Thyroid gland (tissue), 4 donors: ENCODE results near the gene TRIM52.

Source experiments
- POLR2A ChIP-seq, 2 donors: fragments of 450-650 bp; IDR thresholded peaks; one replicate each; pipeline ENCODE4 v1.6.1; 2017; ENCODE audit warnings: antibody characterized with exemption in 2 of 2, mild to moderate bottlenecking in 2 of 2, moderate library complexity in 1 of 2
- TF ChIP-seq, protein P1 (sequence below), 6 experiments: fragments of 200-600 bp in 3 of 6; fragments of 450-650 bp in 3 of 6; sonication (generic) in 3 of 6; IDR thresholded peaks; one replicate each; pipeline ENCODE4 v1.5.1; 2016 to 2019; ENCODE audit warnings: antibody characterized with exemption in 6 of 6, mild to moderate bottlenecking in 2 of 6, inconsistent platforms in 1 of 6, moderate library complexity in 1 of 6

DNA sequence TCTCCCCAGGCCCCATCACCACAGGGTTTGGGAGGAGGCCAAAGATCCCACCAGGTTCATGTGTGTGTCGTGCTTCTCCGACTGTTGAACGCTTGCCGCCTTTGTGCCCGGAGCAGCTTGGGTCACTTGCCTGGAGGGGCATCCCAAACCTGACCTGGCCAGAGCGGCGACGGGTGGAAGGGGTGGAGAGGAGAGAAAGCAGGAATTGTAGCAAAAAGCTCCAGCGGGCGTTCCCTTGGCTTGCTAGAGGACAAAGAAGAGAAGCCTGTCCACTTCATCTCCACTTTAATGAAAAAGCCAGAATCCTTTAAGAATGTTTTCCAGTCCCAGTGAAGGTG is 40.8 kb downstream of the TRIM52 start:
- no peak for TF ChIP-seq POLR2A (IDR thresholded peaks at IDR 0.05)
- TF ChIP-seq, protein P1, sequence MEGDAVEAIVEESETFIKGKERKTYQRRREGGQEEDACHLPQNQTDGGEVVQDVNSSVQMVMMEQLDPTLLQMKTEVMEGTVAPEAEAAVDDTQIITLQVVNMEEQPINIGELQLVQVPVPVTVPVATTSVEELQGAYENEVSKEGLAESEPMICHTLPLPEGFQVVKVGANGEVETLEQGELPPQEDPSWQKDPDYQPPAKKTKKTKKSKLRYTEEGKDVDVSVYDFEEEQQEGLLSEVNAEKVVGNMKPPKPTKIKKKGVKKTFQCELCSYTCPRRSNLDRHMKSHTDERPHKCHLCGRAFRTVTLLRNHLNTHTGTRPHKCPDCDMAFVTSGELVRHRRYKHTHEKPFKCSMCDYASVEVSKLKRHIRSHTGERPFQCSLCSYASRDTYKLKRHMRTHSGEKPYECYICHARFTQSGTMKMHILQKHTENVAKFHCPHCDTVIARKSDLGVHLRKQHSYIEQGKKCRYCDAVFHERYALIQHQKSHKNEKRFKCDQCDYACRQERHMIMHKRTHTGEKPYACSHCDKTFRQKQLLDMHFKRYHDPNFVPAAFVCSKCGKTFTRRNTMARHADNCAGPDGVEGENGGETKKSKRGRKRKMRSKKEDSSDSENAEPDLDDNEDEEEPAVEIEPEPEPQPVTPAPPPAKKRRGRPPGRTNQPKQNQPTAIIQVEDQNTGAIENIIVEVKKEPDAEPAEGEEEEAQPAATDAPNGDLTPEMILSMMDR (IDR thresholded peaks at IDR 0.05), result no peak
